ENCODE results near the gene MBD4.

MBD4 gene

GRCh38 chr3:129462361-129462968 lies 22.7 kb upstream of the MBD4 start:
- DNase-seq: no peak

GRCh38 chr3:129461461-129462146 lies 21.9 kb upstream of the MBD4 start:
- DNase-seq: no peak

- DNase-seq: no peak
These were observed 21.3 kb upstream of the MBD4 start for GRCh38 chr3:129461022-129461421.

GRCh38 chr3:129460572-129460971 lies 20.8 kb upstream of the MBD4 start:
- DNase-seq: no peak

GRCh38 chr3:129460155-129460554 lies 20.4 kb upstream of the MBD4 start:
- DNase-seq: no peak

- no peak for DNase-seq
These were observed 14.0 kb upstream of the MBD4 start for GRCh38 chr3:129453732-129454131.

- DNase-seq: no peak
These were observed 9.7 kb upstream of the MBD4 start for GRCh38 chr3:129449279-129450115.

GRCh38 chr3:129448186-129448895 lies 8.6 kb upstream of the MBD4 start:
- no peak for DNase-seq

GRCh38 chr3:129446926-129447325 lies 7.2 kb upstream of the MBD4 start:
- DNase-seq: no peak

GRCh38 chr3:129445471-129445870 lies 5.7 kb upstream of the MBD4 start:
- no peak for DNase-seq

- no peak for DNase-seq
These were observed 3.2 kb upstream of the MBD4 start for GRCh38 chr3:129442947-129443346.

GRCh38 chr3:129442486-129442885 lies 2.7 kb upstream of the MBD4 start:
- no peak for DNase-seq

- DNase-seq: no peak
These were observed 2.0 kb upstream of the MBD4 start for GRCh38 chr3:129441782-129442181.

GRCh38 chr3:129441215-129441614 lies 1.5 kb upstream of the MBD4 start:
- peak; percentile 40 for DNase-seq

GRCh38 chr3:129440618-129441190 lies 956 bp upstream of the MBD4 start:
- peak; percentile 40 for DNase-seq

- peak; percentile 50 for DNase-seq
These were observed 427 bp downstream of the MBD4 start for GRCh38 chr3:129439226-129439816.

GRCh38 chr3:129435367-129435766 lies 4.4 kb downstream of the MBD4 start:
- DNase-seq: no peak

- no peak for DNase-seq
These were observed 5.6 kb downstream of the MBD4 start for GRCh38 chr3:129434140-129434539.

GRCh38 chr3:129433565-129433964 lies 6.2 kb downstream of the MBD4 start:
- DNase-seq: peak; percentile 9

GRCh38 chr3:129432671-129433070 lies 7.1 kb downstream of the MBD4 start:
- no peak for DNase-seq

- DNase-seq: no peak
These were observed 7.7 kb downstream of the MBD4 start for GRCh38 chr3:129432036-129432435.

GRCh38 chr3:129429602-129430001 lies 10.1 kb downstream of the MBD4 start:
- DNase-seq: peak; percentile 17

- DNase-seq: peak; percentile 50
These were observed 10.7 kb downstream of the MBD4 start for GRCh38 chr3:129429080-129429451.
